NB4 (cell line): Measurements from ENCODE around the gene PFKFB3.

Experiments used
- CTCF ChIP-seq: IDR thresholded peaks from one replicate; pipeline ENCODE4 v1.5.1; 2012; ENCODE audit warnings: low read depth, low read length
- MAX ChIP-seq: IDR thresholded peaks from 2 replicates; pipeline ENCODE4 v1.6.1; 2011; ENCODE audit warnings: low read depth, low read length
- MYC ChIP-seq: IDR thresholded peaks from 2 replicates; pipeline ENCODE4 v1.6.1; 2011; ENCODE audit warnings: low read depth, low read length
- POLR2A ChIP-seq: IDR thresholded peaks from 2 replicates; pipeline ENCODE4 v1.6.1; 2011; ENCODE audit warnings: mild to moderate bottlenecking; ENCODE audit not compliant: insufficient read length; ENCODE audit errors: extremely low read depth

GRCh38 chr10:6177880-6178281 is 24.9 kb upstream of the PFKFB3 start:
- TF ChIP-seq MAX (no peak), CTCF (no peak), POLR2A (no peak), MYC (no peak)
